GM21423 (cell line): ENCODE results near the gene NTMT1.

ENCODE experiments used
- ATAC-seq: cut with Tn5 transposase; IDR thresholded peaks from one replicate; pipeline ENCODE4 v1.9.1; 2021; ENCODE audit warnings: mild to moderate bottlenecking, moderate library complexity; ENCODE audit not compliant: unreplicated experiment

The NTMT1 gene

GRCh38 chr9:129596541-129597331 lies 29.2 kb upstream of the NTMT1 start:
- ATAC-seq, result no peak

- ATAC-seq, result no peak
Measured at GRCh38 chr9:129597355-129598088, 28.4 kb upstream of the NTMT1 start.

GRCh38 chr9:129598089-129598596 lies 27.8 kb upstream of the NTMT1 start:
- ATAC-seq, result no peak

- ATAC-seq, result no peak
Measured at GRCh38 chr9:129601082-129601674, 24.8 kb upstream of the NTMT1 start.

DNA sequence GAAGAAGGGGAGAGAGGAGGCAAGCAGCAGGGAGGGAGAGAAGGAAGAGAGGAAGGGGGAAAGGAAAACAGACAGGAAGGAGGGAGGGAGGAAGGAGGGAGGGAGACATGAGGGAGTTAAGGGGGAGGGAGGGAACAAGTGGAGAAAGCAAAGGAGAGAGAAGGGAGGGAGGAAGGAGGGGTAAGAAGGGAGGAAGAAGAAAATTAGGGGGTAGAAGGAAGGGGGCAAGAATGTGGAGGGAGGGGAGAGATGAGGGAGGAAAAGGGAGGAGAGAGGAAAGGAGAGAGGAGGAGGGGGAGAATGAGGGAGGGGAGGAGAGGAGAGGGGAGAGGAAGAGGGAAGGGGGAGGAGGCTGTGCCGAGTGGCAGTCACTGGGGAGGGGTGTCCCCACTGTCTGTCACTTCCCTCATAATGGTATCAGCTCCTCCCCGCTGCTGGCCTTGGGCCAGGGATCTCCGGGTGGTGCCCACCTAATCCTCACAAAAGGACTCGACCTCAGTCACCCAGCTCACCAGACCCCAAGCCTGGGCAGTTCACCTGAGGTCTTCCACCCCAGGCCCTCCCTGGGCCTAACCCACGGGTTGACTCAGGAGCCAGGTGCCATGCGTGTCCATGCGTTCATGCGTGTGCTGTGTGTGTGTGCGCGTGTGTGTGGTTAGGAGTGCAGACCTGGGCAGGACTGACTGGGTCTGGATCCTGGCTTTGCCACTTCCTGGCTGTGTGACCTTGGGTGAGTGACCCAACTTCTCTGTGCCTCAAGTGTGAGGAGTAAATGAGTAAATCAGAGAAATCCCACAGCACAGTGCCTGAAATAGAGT lies 23.2 kb upstream of the NTMT1 start:
- ATAC-seq, result no peak

DNA sequence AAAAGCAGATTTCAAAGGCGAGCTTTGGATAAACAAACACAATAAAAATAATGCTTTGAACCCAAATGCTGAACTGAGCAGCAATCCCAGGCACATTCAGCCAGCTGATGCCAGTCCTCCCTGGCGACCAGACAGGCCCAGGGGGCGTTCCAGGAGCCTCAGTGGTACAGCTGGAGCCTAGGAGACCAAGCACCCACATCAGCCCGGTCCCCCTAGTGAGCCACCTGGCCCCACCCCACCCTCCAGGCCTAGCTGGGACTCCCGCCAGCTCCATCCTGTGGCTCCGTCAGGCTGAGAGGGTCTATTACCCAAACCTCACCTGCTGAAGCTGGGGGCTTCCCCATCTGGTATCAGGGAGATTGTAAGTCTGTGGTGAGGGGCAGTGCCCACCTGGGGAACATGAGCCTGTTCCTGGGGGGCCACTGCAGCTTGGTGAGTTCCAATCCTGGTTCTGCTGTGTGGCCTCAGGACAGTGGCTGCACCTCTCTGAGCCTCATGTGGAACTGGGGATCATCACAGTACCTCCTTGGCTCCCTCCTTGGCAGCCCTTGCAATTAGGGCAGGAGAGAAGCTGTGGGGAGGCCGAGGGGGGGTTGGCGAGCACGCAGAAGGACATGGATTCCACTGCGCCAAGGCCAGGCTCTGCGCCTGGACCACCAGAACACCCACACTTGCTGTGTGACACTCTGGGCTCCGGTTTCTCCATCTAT lies 21.8 kb upstream of the NTMT1 start:
- ATAC-seq, result no peak

DNA sequence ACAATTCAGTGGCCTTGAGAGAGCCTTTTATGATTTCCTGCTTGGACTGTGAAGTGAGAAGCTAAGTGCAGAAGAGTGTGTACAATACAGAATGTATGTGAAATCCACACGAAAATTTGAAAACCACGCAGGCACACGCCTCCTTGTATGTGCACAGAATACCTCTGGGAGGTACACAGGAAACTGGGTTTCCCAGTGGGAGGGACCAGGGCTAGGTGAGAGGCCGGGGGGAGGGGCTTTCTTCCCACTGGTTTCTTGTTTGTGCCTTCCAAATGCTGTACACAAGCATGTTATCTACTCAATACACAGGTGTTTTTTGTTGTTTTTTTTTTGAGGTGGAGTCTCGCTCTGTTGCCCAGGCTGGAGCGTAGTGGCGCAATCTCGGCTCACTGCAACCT lies 21.2 kb upstream of the NTMT1 start:
- no peak for ATAC-seq

GRCh38 chr9:129606161-129607026 lies 19.6 kb upstream of the NTMT1 start:
- no peak for ATAC-seq

- no peak for ATAC-seq
Measured at GRCh38 chr9:129607027-129607387, 19.0 kb upstream of the NTMT1 start.

DNA sequence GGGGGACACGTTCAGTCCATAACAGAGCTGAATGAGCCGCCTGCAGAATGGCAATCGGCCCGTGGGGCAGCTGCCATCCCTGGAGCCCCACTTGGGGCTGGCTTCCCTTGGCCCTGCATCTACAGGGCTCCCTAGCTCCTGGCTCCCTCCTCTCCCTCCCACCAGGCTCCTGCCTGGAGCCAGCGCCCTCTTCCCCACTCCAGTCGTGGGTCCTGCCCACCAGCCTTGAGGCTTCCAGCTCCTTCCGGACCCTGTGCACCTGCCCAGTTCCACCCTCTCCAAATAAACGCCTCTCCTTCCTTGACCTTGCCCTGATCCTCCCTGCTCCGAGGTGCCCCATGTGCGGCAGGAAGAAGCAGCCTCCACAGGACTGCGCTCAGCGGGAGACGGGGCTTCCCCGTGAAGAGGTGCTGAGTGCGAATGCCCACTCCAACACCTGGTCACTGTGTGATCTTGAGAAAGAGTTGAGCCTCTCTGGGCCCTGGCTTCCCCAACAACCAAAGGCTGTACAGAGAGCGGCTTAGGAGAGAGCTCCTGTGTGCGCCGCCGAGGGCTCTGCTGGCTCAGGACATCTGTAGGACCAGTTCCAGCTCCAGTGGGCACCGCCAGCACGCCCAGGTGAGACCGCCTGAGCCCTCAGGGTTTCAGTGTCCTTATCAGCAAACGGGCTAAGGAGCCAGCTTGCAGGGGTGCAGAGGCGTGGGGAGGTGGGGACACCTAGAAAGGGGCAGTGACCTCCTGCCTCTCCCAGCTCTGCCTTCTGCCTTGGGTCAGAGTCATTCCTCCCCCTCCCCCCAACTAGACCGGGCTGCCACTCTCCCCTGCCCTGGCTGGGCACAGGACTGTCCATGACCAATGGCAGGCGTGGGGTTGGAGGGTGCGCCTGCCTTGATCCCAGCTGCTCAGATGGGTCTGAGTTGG lies 17.1 kb upstream of the NTMT1 start:
- no peak for ATAC-seq

DNA sequence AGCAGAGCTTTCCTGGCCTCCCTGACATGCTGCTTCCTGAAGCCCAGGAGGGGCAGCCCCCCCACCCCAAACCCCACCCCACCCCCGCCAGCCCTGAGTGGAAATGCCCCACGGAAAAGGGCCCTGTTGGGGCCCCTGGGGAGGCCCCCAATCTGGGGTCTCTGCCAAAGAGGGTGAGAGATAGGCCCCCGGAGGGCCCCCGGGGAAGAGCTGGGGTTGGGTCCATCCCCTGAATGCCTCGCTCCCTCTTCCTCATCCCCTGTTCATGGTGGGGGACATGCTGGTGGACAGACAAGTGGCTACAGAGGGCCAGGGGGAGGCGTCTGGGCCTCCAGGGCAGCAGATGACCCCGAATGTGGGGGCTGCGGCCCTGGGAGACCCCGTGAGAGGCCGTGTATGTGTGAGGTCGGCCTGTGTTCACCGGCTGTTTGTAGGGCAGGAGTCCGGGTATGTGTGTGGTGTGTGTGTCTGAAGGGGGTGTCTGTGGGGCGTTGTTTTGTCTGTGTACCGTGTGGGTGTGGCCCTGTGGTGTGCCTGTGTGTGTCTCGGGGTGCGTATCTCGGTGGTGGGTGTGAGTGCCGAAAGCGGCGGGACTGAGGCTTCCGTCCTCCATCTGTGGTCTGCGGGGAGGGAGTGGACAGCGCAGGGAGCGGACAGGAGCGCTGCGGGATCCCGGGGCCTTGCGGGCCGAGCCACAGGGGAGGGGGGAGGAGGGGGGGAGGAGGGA lies 16.3 kb upstream of the NTMT1 start:
- ATAC-seq, result no peak

- no peak for ATAC-seq
Measured at GRCh38 chr9:129610213-129610472, 15.8 kb upstream of the NTMT1 start.

DNA sequence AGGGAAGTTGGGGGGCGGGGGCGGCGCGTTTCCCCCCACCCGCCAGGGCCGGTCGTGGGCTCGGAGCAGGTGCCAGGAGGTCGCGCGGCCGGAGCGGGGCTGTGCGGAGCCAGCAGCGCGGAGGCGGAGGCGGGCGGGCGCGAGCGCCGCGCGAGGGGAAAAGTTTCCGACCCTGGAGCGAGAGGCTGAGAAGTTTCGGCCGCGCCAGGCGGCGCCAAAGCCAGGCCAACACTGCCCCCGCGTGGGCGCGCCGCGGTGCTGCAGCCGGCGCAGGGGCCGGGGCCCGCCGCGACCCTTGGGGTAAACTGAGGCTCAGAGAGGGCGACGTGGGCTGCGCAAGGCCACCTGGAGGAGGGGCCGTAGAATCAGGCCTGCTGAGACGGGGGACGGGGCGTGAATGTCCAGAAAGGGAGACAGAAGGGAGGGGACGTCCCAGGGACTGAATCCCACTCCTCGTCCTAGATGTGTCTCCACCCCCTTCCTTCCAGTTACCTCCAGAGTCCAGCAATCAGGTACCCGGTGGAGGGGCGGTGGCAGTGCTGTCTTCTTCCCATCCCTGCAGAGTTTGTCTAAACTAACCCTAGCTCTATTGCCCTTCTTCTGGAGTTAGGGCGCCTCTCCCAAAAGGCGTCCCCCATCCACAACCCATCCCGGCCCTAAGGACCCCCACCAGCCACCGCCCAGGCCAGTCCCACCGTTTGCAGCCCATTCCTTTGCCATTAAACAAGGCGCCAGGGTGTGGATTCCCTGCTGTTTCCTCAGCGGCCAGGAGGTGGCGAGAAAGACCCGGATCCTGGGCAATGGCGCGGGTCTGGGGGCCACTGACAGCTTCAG lies 15.3 kb upstream of the NTMT1 start:
- ATAC-seq, result no peak

GRCh38 chr9:129611307-129611800 lies 14.6 kb upstream of the NTMT1 start:
- no peak for ATAC-seq

DNA sequence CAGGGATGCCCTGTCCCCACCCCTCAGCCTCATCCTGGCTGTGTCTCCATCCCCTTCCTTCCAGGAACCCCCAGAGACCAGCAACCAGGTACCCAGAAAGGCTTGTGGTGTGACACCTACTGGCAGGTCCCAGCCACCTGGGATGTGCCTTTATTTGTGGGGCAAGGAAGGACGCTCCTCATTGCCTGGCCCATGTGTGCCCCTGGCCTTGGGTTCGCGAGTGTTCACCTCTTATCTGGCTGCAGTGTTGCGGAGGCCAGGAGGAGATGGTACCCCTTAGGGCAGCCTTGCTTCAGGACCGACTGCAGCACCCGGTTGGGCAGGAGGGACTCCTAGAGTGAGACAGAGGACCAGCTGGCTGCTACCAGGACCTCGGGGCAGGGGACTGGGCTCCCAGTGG lies 13.8 kb upstream of the NTMT1 start:
- no peak for ATAC-seq

DNA sequence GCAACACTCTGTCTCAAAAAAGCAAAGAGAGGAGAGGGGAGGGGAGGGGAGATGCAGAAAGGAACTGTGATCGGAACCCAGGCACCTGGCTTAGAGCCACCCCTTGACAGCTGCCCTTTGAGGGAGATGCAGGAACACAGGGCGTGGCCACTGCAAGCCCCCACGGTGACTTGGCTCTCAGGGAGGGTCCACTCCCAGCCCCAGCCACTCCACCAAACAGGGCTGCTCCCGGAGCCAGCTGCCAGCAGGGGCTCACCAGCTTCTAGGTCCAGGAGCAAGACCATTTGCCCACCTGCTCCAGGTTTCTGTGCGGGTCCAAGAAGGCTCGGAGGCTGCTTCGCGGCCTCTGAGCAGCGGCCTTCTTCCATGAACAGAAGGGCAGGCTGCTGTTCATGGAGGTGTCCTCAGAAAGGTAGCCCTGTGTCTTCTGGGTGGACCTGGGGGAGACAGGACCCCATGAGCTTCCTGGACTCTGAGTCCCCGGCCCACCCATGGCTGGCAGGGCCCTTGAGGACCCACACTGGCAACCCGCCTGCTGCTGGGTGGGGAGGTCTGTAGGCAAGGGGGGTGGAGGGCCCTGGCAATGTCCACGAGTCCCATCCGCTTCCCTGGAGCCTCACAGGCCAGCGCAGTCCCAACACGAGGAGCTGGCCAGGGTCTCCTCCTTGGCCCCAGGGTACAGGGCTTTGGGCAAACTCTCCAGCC lies 13.0 kb upstream of the NTMT1 start:
- ATAC-seq, result no peak
